Tracheal epithelial cell (primary cell): Measurements from ENCODE around the gene IQCF5. TPM values are rescaled to one million over a fixed set of nuclear protein-coding genes. Genes with fewer than 3 reads are reported as not detected.

Experiments used
- total RNA-seq: library from RNA; depleted of rRNA; stranded (reverse); fragments of >200 nt; gene quantifications from 2 replicates; pipeline ENCODE4 v1.2.1, GENCODE V29; 2014

Gene IQCF5
- not detected in 2 replicates for total RNA-seq

DNA sequence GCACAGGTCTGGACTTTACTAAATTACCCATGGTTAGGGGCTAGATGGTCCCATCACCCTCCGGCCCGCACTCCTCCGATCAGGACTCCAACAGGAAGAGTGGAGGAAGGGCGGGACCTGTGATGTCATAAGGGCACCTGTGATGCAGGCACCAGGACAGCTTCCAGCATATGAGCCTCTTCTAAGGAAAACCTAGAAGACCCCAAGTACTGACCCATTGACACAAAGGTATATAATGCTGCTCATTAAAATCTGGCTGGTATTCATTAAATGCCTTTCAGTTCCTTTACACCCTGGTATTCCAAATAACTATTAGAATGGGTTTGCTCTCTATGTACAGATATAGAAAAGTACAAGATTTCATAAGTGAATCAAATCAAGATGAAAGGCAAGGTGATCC, at the start of gene IQCF5:
Gene IQCF5, minus strand, starts transcription at position 101 of the 400 bp plus-strand sequence. Its CDS starts 70 bp downstream, at position 31.

DNA sequence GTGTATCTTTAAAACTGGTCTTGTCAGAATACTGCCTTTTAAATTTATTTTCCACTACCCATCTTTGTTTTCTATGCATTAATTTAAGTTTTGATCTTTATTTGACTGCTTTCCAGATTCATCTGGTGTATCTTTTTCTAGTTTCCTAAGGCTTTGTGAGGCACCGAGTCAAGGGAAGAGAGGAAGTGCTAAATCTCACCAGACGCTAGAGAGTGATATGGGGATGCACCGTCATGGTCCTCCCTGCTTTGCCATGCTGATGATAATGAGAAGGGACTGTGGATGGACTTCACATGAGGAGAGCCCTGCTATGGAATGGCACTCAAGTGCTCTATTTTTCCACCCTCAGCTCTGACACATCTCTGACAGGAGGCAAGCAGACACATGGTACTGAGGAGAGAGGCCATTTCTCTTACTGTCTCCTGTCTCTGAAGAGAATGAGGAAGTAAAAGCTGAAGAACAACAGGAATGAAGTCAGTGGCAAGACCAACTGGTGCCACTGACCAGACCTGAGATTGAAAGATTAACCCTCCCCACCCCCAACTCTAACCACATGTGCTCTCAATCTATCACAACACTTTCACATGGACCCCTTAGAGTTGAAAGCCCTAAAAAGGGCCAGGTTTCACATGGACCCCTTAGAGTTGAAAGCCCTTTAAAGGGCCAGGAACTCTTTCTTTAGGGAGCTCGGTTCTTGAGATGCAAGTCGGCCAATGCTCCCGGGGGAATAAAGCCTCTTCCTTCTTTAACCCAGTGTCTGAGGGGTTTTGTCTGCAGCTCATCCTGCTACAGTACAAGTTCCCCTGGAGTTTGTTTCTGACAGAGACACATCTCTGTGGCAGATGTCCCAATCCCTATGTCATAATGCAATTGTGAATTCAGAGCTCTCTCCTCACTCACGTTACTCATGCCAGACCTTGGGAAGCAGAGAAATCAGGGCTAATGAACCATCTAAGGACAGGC, 14.4 kb downstream of the IQCF5 start, which contains the start of gene IQCF2:
Gene IQCF2, plus strand, starts transcription at position 913 of the 963 bp plus-strand sequence. CDS start 52 bp downstream, outside the sequence.

Other genes starting within 250 kb of the IQCF5 start
- gene TEX264, start 204.3 kb downstream of the IQCF5 start, total RNA-seq, result 63.9 and 66.9 TPM in 2 replicates
- gene GRM2, start 168.5 kb downstream of the IQCF5 start, total RNA-seq, result under 0.01 TPM in 1 of 2 replicates, not detected in the other
- gene IQCF6, start 96.4 kb downstream of the IQCF5 start, total RNA-seq, result not detected in 2 replicates
- gene IQCF2, start 14.0 kb downstream of the IQCF5 start, total RNA-seq, result not detected in 2 replicates
- gene IQCF1, start 27.8 kb upstream of the IQCF5 start, total RNA-seq, result not detected in 2 replicates
- gene RRP9, start 66.3 kb upstream of the IQCF5 start, total RNA-seq, result 57.5 and 74.0 TPM in 2 replicates
- 7.7 and 15.9 TPM in 2 replicates for gene PARP3, start 66.8 kb upstream of the IQCF5 start, total RNA-seq
- not detected in 2 replicates for gene GPR62, start 79.8 kb upstream of the IQCF5 start, total RNA-seq
- 30.1 and 39.8 TPM in 2 replicates for gene PCBP4, start 91.9 kb upstream of the IQCF5 start, total RNA-seq
- 19.5 and 23.0 TPM in 2 replicates for gene ABHD14B, start 98.4 kb upstream of the IQCF5 start, total RNA-seq
- 3.2 and 6.3 TPM in 2 replicates for gene ABHD14A, start 99.5 kb upstream of the IQCF5 start, total RNA-seq
- 84.0 and 137 TPM in 2 replicates for gene ACY1, start 107.9 kb upstream of the IQCF5 start, total RNA-seq
- gene RPL29, start 120.3 kb upstream of the IQCF5 start, total RNA-seq, result 1,575 and 1,891 TPM in 2 replicates
- 102 and 110 TPM in 2 replicates for gene DUSP7, start 181.0 kb upstream of the IQCF5 start, total RNA-seq